Transverse colon (tissue), 4 donors: ENCODE results near the gene DOHH. TPM values are rescaled to one million over a fixed set of nuclear protein-coding genes. Genes with fewer than 3 reads are reported as not detected.

ENCODE experiments used
- DNase-seq: peaks from one replicate; pipeline ENCODE4 v3.0.0-alpha.2; 2019
- H3K27ac ChIP-seq, 4 donors: fragments of 200-600 bp; sonication (generic); 2 replicates each; pipeline ENCODE4 v1.5.1; 2016 to 2018; ENCODE audit warnings: inconsistent platforms in 4 of 4
- H3K27me3 ChIP-seq: fragments of 200-600 bp; sonication (generic); 2 replicates; pipeline ENCODE4 v1.5.1; 2017; ENCODE audit warnings: inconsistent platforms
- H3K36me3 ChIP-seq, 4 donors: fragments of 200-600 bp; sonication (generic); 2 replicates each; pipeline ENCODE4 v1.5.1; 2017 to 2019; ENCODE audit warnings: inconsistent platforms in 4 of 4
- H3K4me1 ChIP-seq, 4 donors: fragments of 200-600 bp; sonication (generic); 2 replicates each; pipeline ENCODE4 v1.5.1; 2017 to 2020; ENCODE audit warnings: inconsistent platforms in 4 of 4
- H3K4me3 ChIP-seq, 4 donors: fragments of 200-600 bp; sonication (generic); 1 replicate in 1 of 4; 2 replicates in 3 of 4; pipeline versions ENCODE4 v1.5.1 to v1.6.1; 2017 to 2019; ENCODE audit warnings: inconsistent platforms in 4 of 4
- H3K9me3 ChIP-seq, 2 donors: fragments of 200-600 bp; sonication (generic); 2 replicates each; pipeline ENCODE4 v1.5.1; 2017 to 2019; ENCODE audit warnings: inconsistent platforms in 2 of 2
- CTCF ChIP-seq, 5 experiments: fragments of 200-600 bp in 3 of 5; fragments of 450-650 bp in 2 of 5; sonication (generic) in 3 of 5; IDR thresholded peaks; 1 replicate in 2 of 5; 2 replicates in 3 of 5; pipeline ENCODE4 v1.5.1; 2016 to 2017; ENCODE audit warnings: antibody characterized with exemption in 5 of 5, inconsistent platforms in 3 of 5, mild to moderate bottlenecking in 2 of 5, moderate library complexity in 1 of 5
- EP300 ChIP-seq: sonication (generic); formaldehyde crosslinking; IDR thresholded peaks from one replicate; pipeline ENCODE4 v1.6.1; 2017; ENCODE audit warnings: antibody characterized with exemption, low read depth
- POLR2A ChIP-seq: fragments of 450-650 bp; IDR thresholded peaks from one replicate; pipeline ENCODE4 v1.6.1; 2016; ENCODE audit warnings: antibody characterized with exemption, mild to moderate bottlenecking, moderate library complexity
- POLR2AphosphoS5 ChIP-seq, 3 donors: sonication (generic); formaldehyde crosslinking; IDR thresholded peaks; one replicate each; pipeline ENCODE4 v1.6.1; 2016; ENCODE audit warnings: antibody characterized with exemption in 3 of 3
- WGBS, 2 donors: methylation state at CpG; one replicate each; pipeline ENCODE4 v1.1.5; 2018; ENCODE audit warnings: low coverage in 1 of 2; 5-methylcytosine and 5-hydroxymethylcytosine counted together
- in situ Hi-C, 4 donors: fragments of 200-750 bp; cut with MboI; loops; one replicate each; pipeline versions ENCODE4 v1.15.0 to v1.15.1; 2017; ENCODE audit warnings: low sequenced_read_pairs in 3 of 4, low pct_ligation_motif_present in 1 of 4, low pct_unique_long_range_greater_than_20kb in 1 of 4
- intact Hi-C: fragments of 100-400 bp; cut with DNase I; formaldehyde crosslinking; loops from one replicate; pipeline ENCODE4 v1.15.1; 2023; ENCODE audit warnings: low total_unique reads
- total RNA-seq, 4 donors: library from RNA; depleted of rRNA; stranded (reverse); fragments of >200 nt; gene quantifications; one replicate each; pipeline ENCODE4 v1.1.0, GENCODE V29; 2016

DOHH gene
- total RNA-seq, 4 donors from 2014 or later = 7.2 to 13.5 (median 10.8) TPM

- Histone ChIP-seq H3K27ac (no peak overlapping the region), H3K9me3 (no peaks in the 10 kb centered on the region), H3K27me3 (no peaks in the 10 kb centered on the region), H3K36me3 (no peaks in the 10 kb centered on the region), H3K4me3 (no peak overlapping the region), H3K4me1 (peaks cover 0 to 23% (median 7%) of the 10 kb centered on the region in 4 donors)
- in situ Hi-C loops (no loop called here), intact Hi-C loops (no loop called here)
- 73% methylated on average over 15 of the region's 15 CpGs; no CpG with 5 or more reads in 1 of the 2 donors for WGBS, 2 donors
- TF ChIP-seq EP300 = no peak
- no peak for TF ChIP-seq POLR2A
- no peak for TF ChIP-seq CTCF (IDR thresholded peaks at IDR 0.05)
- no peak for TF ChIP-seq POLR2AphosphoS5 (IDR thresholded peaks at IDR 0.05)
- no peak for DNase-seq
These were observed 15.5 kb upstream of the DOHH start for GRCh38 chr19:3515891-3516422.

- intact Hi-C loops (no loop called here), in situ Hi-C loops (no loop called here)
- DNase-seq = no peak
- no peaks in the 10 kb centered on the region for H3K9me3 ChIP-seq
- H3K27ac ChIP-seq = no peak overlapping the region
- H3K4me3 ChIP-seq = no peak overlapping the region
- TF ChIP-seq CTCF (IDR thresholded peaks at IDR 0.05) (no peak), POLR2A (no peak), POLR2AphosphoS5 (IDR thresholded peaks at IDR 0.05) (no peak), EP300 (no peak)
- H3K4me1 ChIP-seq = peaks cover 0 to 20% (median 9%) of the 10 kb centered on the region in 4 donors
- no peaks in the 10 kb centered on the region for H3K36me3 ChIP-seq
- no peaks in the 10 kb centered on the region for H3K27me3 ChIP-seq
- 90% methylated on average over 11 of the region's 12 CpGs; no CpG with 5 or more reads in 1 of the 2 donors for WGBS, 2 donors
These were observed 14.5 kb upstream of the DOHH start for GRCh38 chr19:3514930-3515329.

GRCh38 chr19:3513229-3514140, 13.0 kb upstream of the DOHH start:
- WGBS, 2 donors = 83% methylated on average over 23 of the region's 23 CpGs; no CpG with 5 or more reads in 1 of the 2 donors
- H3K27ac ChIP-seq = no peak overlapping the region
- TF ChIP-seq EP300 (no peak), CTCF (IDR thresholded peaks at IDR 0.05) (no peak), POLR2A (no peak), POLR2AphosphoS5 (IDR thresholded peaks at IDR 0.05) (no peak)
- in situ Hi-C loops (no loop called here), intact Hi-C loops (loop anchor here (2.0 kb wide), 1 partner anchor 13 kb away; no protein-coding TSS in a partner anchor)
- no peak overlapping the region for H3K4me3 ChIP-seq
- DNase-seq = no peak
- no peaks in the 10 kb centered on the region for H3K9me3 ChIP-seq
- H3K27me3 ChIP-seq = no peaks in the 10 kb centered on the region
- H3K36me3 ChIP-seq = no peaks in the 10 kb centered on the region
- peaks cover 0 to 20% (median 9%) of the 10 kb centered on the region in 4 donors for H3K4me1 ChIP-seq

GRCh38 chr19:3512562-3513228, 12.2 kb upstream of the DOHH start:
- no peak overlapping the region for H3K27ac ChIP-seq
- intact Hi-C loops (loop anchor here (2.0 kb wide), 1 partner anchor 14 kb away; no protein-coding TSS in a partner anchor), in situ Hi-C loops (no loop called here)
- no peak overlapping the region for H3K4me3 ChIP-seq
- TF ChIP-seq POLR2A (no peak), EP300 (no peak), POLR2AphosphoS5 (IDR thresholded peaks at IDR 0.05) (no peak), CTCF (IDR thresholded peaks at IDR 0.05) (no peak)
- no peaks in the 10 kb centered on the region for H3K27me3 ChIP-seq
- DNase-seq = no peak
- WGBS, 2 donors = 93% methylated on average over 17 of the region's 17 CpGs; no CpG with 5 or more reads in 1 of the 2 donors
- no peaks in the 10 kb centered on the region for H3K9me3 ChIP-seq
- peaks cover 2 to 23% (median 10%) of the 10 kb centered on the region in 4 donors for H3K4me1 ChIP-seq
- no peaks in the 10 kb centered on the region for H3K36me3 ChIP-seq
